ENCODE measurements around the gene RIMOC1. TPM values are rescaled to one million over a fixed set of nuclear protein-coding genes. Genes with fewer than 3 reads are reported as not detected.

The RIMOC1 gene
- total and polyA plus RNA-seq, 2 of the 8 experiments (the other 6 are each of a cell fraction or from before 2014, with no cell fraction given) = 20.6 to 35.1 TPM

DNA sequence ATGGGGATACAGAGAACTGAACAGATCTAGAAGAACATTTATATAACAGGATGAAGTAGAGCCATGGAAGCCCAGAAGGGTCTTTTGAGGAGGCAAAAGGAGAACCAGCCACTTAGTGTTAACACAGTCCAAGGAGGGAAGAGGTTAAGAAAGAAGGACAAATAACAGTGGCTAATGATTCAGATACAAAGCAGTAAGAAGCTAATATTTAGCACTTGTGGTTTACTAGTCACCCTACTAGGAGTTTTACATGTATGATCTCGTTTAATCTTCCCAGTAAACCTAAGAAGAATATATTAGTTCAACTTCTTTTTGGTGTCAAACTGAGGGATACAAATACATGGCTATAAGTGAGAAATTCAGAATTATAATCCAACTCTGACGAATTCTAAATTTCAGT lies 28.6 kb downstream of the RIMOC1 start:
- no peak overlapping the region for H4K5ac ChIP-seq (ENCODE audit: insufficient read length, low read depth, low read length)
- no peak overlapping the region for H3K23ac ChIP-seq (ENCODE audit: insufficient read length)
- H3K9me3 ChIP-seq (ENCODE audit: insufficient read depth in 2 of 2, low read depth in 1 of 2, low read length in 1 of 2) = no peaks in the 10 kb centered on the region
- H2BK15ac ChIP-seq (ENCODE audit: low read length) = no peak overlapping the region
- no peaks in the 10 kb centered on the region for H3K79me1 ChIP-seq (ENCODE audit: low read depth, low read length)
- no peak overlapping the region for H2BK5ac ChIP-seq (ENCODE audit: low read depth, low read length)
- FAIRE-seq (no peak), DNase-seq (ENCODE audit: low read depth in 1 of 2, low spot score in 2 of 2) (no peak)
- no peak overlapping the region for H2BK12ac ChIP-seq (ENCODE audit: low read depth, low read length)
- WGBS, 2 experiments (ENCODE audit: extremely low coverage in 1 of 2, insufficient coverage in 1 of 2, insufficient read length in 1 of 2, insufficient replicate concordance in 2 of 2, low coverage in 1 of 2, low lambda C conversion rate in 2 of 2, missing lambda C conversion rate in 1 of 2) = 84% methylated on average over 2 of the region's 2 CpGs; no CpG with 5 or more reads in 1 of the 2 experiments
- no peaks in the 10 kb centered on the region for H3K79me2 ChIP-seq (ENCODE audit: control insufficient read depth in 1 of 2, insufficient read depth in 2 of 2, low read length in 2 of 2)
- H2AFZ ChIP-seq (ENCODE audit: low read length) = no peak overlapping the region
- POLR2A ChIA-PET (ENCODE audit: partially characterized antibody) = no interaction called here
- H3K4me3 ChIP-seq (ENCODE audit: extremely low read depth in 1 of 4, insufficient read depth in 2 of 4, low read depth in 3 of 4, low read length in 4 of 4) = no peak overlapping the region
- TF ChIP-seq TAF1 (IDR thresholded peaks at IDR 0.05; ENCODE audit: low read depth, low read length) = no peak
- no peak for TF ChIP-seq SP2 (IDR thresholded peaks at IDR 0.05; ENCODE audit: low read length)
- TF ChIP-seq CREB1 (IDR thresholded peaks at IDR 0.05) = no peak
- TF ChIP-seq JUND (IDR thresholded peaks at IDR 0.05; ENCODE audit: low read length) = no peak
- TF ChIP-seq KDM5A (IDR thresholded peaks at IDR 0.05; ENCODE audit: low read length) = no peak
- TF ChIP-seq TEAD4 (IDR thresholded peaks at IDR 0.05; ENCODE audit: low read depth, low read length) = no peak
- TF ChIP-seq POU5F1 (IDR thresholded peaks at IDR 0.05; ENCODE audit: low read depth, low read length) = no peak
- TF ChIP-seq POLR2A (IDR thresholded peaks at IDR 0.05; ENCODE audit: control extremely low read depth in 1 of 2, low read depth in 2 of 2, low read length in 2 of 2) = no peak
- no peak for TF ChIP-seq FOSL1 (IDR thresholded peaks at IDR 0.05; ENCODE audit: insufficient read depth, low read depth, low read length)
- no peak for TF ChIP-seq RBBP5 (IDR thresholded peaks at IDR 0.05; ENCODE audit: borderline replicate concordance, low read depth, low read length)
- TF ChIP-seq RXRA (IDR thresholded peaks at IDR 0.05; ENCODE audit: insufficient read depth, low read depth, low read length) = no peak
- TF ChIP-seq RAD21 (IDR thresholded peaks at IDR 0.05 in 1 of 2, conservative IDR thresholded peaks at IDR 0.05 in 1 of 2; ENCODE audit: low read depth in 2 of 2, low read length in 2 of 2) = no peak
- TF ChIP-seq NRF1 (IDR thresholded peaks at IDR 0.05; ENCODE audit: low read depth, low read length) = no peak
- no peak for TF ChIP-seq BCL11A (IDR thresholded peaks at IDR 0.05; ENCODE audit: low read depth in 2 of 2, low read length in 2 of 2)
- H4K8ac ChIP-seq (ENCODE audit: extremely low read depth, insufficient read depth, low read length) = no peak overlapping the region
- H2BK120ac ChIP-seq (replicated peaks; ENCODE audit: low read depth, low read length) = no peak overlapping the region
- no peak overlapping the region for H3K4ac ChIP-seq (replicated peaks; ENCODE audit: insufficient read length, low read depth, low read length)
- H3K14ac ChIP-seq (ENCODE audit: insufficient read length) = no peak overlapping the region
- no peak overlapping the region for H2AK5ac ChIP-seq (ENCODE audit: low read depth, low read length)
- no peaks in the 10 kb centered on the region for H3K36me3 ChIP-seq (ENCODE audit: control insufficient read depth in 2 of 4, insufficient read depth in 4 of 4, low read length in 3 of 4)
- H3K27ac ChIP-seq (ENCODE audit: low read depth, low read length) = no peak overlapping the region
- H3K4me1 ChIP-seq (replicated peaks in 1 of 4; ENCODE audit: control insufficient read depth in 3 of 4, insufficient read depth in 4 of 4, low read length in 3 of 4) = no peaks in the 10 kb centered on the region
- no peak overlapping the region for H4K91ac ChIP-seq (replicated peaks; ENCODE audit: insufficient read length, low read length)
- CTCF ChIA-PET (ENCODE audit: partially characterized antibody) = no interaction called here
- H2BK20ac ChIP-seq (ENCODE audit: low read length) = no peak overlapping the region
- H3K9ac ChIP-seq (replicated peaks in 1 of 4; ENCODE audit: extremely low read depth in 1 of 4, low read depth in 3 of 4, low read length in 3 of 4) = no peak overlapping the region
- no peaks in the 10 kb centered on the region for H3K27me3 ChIP-seq (replicated peaks in 1 of 4; ENCODE audit: control insufficient read depth in 3 of 4, extremely low read depth in 1 of 4, insufficient read depth in 3 of 4, low read length in 3 of 4)
- no peaks in the 10 kb centered on the region for H3K23me2 ChIP-seq (ENCODE audit: low read depth, low read length)
- no peak overlapping the region for H3K4me2 ChIP-seq (ENCODE audit: insufficient read depth in 1 of 2, low read depth in 2 of 2, low read length in 2 of 2)
- H3K18ac ChIP-seq (ENCODE audit: extremely low read depth, low read length) = no peak overlapping the region
- H3K56ac ChIP-seq (replicated peaks; ENCODE audit: insufficient read length, low read depth, low read length) = no peak overlapping the region
- H4K20me1 ChIP-seq (replicated peaks in 1 of 2; ENCODE audit: control insufficient read depth in 1 of 2, insufficient read depth in 2 of 2, low read length in 2 of 2) = no peaks in the 10 kb centered on the region

Data from H1 (cell line).